HUES64 (cell line): Measurements from ENCODE around the gene ADAMTS9.

Experiments used
- H3K27ac ChIP-seq: 2 replicates; pipeline ENCODE4 v1.7.0; 2013; ENCODE audit warnings: low read depth, low read length, inconsistent platforms
- H3K27me3 ChIP-seq: 2 replicates; pipeline ENCODE4 v1.6.1; 2013; ENCODE audit warnings: mild to moderate bottlenecking, low read length; ENCODE audit not compliant: insufficient read depth
- H3K36me3 ChIP-seq: 2 replicates; pipeline ENCODE4 v1.6.1; 2013; ENCODE audit warnings: mild to moderate bottlenecking, low read length; ENCODE audit not compliant: insufficient read depth
- H3K4me1 ChIP-seq: 2 replicates; pipeline ENCODE4 v1.6.1; 2013; ENCODE audit warnings: mild to moderate bottlenecking, low read length, moderate library complexity; ENCODE audit not compliant: insufficient read depth
- H3K4me3 ChIP-seq: 2 replicates; pipeline ENCODE4 v1.5.1; 2013; ENCODE audit warnings: mild to moderate bottlenecking, low read length, moderate library complexity
- H3K9ac ChIP-seq: 2 replicates; pipeline ENCODE4 v1.6.1; 2013; ENCODE audit warnings: mild to moderate bottlenecking, low read depth, low read length
- H3K9me3 ChIP-seq: 2 replicates; pipeline ENCODE4 v1.6.1; 2013; ENCODE audit warnings: low read depth, low read length; ENCODE audit not compliant: insufficient read depth
- WGBS: fragments of 150-250, 120-280 bp; methylation state at CpG from one replicate; pipeline ENCODE4 v1.1.7; 2013; ENCODE audit warnings: missing lambda C conversion rate; 5-methylcytosine and 5-hydroxymethylcytosine counted together

The ADAMTS9 gene

GRCh38 chr3:64506255-64506654, 181.5 kb downstream of the ADAMTS9 start:
- H3K9me3 ChIP-seq, result no peaks in the 10 kb centered on the region
- no peaks in the 10 kb centered on the region for H3K36me3 ChIP-seq
- H3K9ac ChIP-seq, result no peak overlapping the region
- peaks cover 20% of the 10 kb centered on the region for H3K4me1 ChIP-seq
- no peak overlapping the region for H3K27ac ChIP-seq
- 92% methylated on average over 8 of the region's 8 CpGs for WGBS
- no peak overlapping the region for H3K4me3 ChIP-seq
- no peaks in the 10 kb centered on the region for H3K27me3 ChIP-seq

- no peaks in the 10 kb centered on the region for H3K9me3 ChIP-seq
- no peak overlapping the region for H3K9ac ChIP-seq
- peaks cover 20% of the 10 kb centered on the region for H3K4me1 ChIP-seq
- WGBS, result 82% methylated on average over 7 of the region's 7 CpGs
- H3K27ac ChIP-seq, result no peak overlapping the region
- no peaks in the 10 kb centered on the region for H3K27me3 ChIP-seq
- no peaks in the 10 kb centered on the region for H3K36me3 ChIP-seq
- H3K4me3 ChIP-seq, result no peak overlapping the region
These were observed 182.4 kb downstream of the ADAMTS9 start for GRCh38 chr3:64505419-64505818.

GRCh38 chr3:64502284-64502683, 185.5 kb downstream of the ADAMTS9 start:
- Histone ChIP-seq H3K27ac (no peak overlapping the region), H3K9me3 (no peaks in the 10 kb centered on the region), H3K4me1 (peaks cover 20% of the 10 kb centered on the region), H3K9ac (no peak overlapping the region), H3K4me3 (no peak overlapping the region), H3K27me3 (no peaks in the 10 kb centered on the region), H3K36me3 (no peaks in the 10 kb centered on the region)
- 94% methylated on average over 1 of the region's 1 CpG for WGBS

GRCh38 chr3:64501298-64501906, 186.4 kb downstream of the ADAMTS9 start:
- Histone ChIP-seq H3K4me1 (peaks cover 18% of the 10 kb centered on the region), H3K27ac (no peak overlapping the region), H3K9ac (no peak overlapping the region), H3K36me3 (no peaks in the 10 kb centered on the region), H3K27me3 (no peaks in the 10 kb centered on the region), H3K9me3 (no peaks in the 10 kb centered on the region), H3K4me3 (no peak overlapping the region)
- 75% methylated on average over 8 of the region's 8 CpGs for WGBS

- Histone ChIP-seq H3K9ac (no peak overlapping the region), H3K36me3 (no peaks in the 10 kb centered on the region), H3K4me1 (peaks cover 7% of the 10 kb centered on the region; the same call in 1 of the 2 replicates), H3K9me3 (no peaks in the 10 kb centered on the region), H3K27ac (no peak overlapping the region), H3K27me3 (no peaks in the 10 kb centered on the region), H3K4me3 (no peak overlapping the region)
- 96% methylated on average over 5 of the region's 5 CpGs for WGBS
These were observed 190.9 kb downstream of the ADAMTS9 start for GRCh38 chr3:64496786-64497490.

- no peak overlapping the region for H3K27ac ChIP-seq
- H3K9me3 ChIP-seq, result no peaks in the 10 kb centered on the region
- WGBS, result 94% methylated on average over 2 of the region's 2 CpGs
- H3K4me3 ChIP-seq, result no peak overlapping the region
- H3K4me1 ChIP-seq, result peaks cover 10% of the 10 kb centered on the region
- no peak overlapping the region for H3K9ac ChIP-seq
- H3K27me3 ChIP-seq, result no peaks in the 10 kb centered on the region
- H3K36me3 ChIP-seq, result no peaks in the 10 kb centered on the region
These were observed 191.9 kb downstream of the ADAMTS9 start for GRCh38 chr3:64495781-64496334.

GRCh38 chr3:64495121-64495780, 192.5 kb downstream of the ADAMTS9 start:
- Histone ChIP-seq H3K27me3 (peaks cover 2% of the 10 kb centered on the region), H3K36me3 (no peaks in the 10 kb centered on the region), H3K4me3 (no peak overlapping the region), H3K9me3 (no peaks in the 10 kb centered on the region), H3K4me1 (peaks cover 13% of the 10 kb centered on the region), H3K9ac (no peak overlapping the region), H3K27ac (no peak overlapping the region)
- 93% methylated on average over 3 of the region's 4 CpGs for WGBS

GRCh38 chr3:64494526-64494925, 193.3 kb downstream of the ADAMTS9 start:
- 92% methylated on average over 2 of the region's 2 CpGs for WGBS
- no peaks in the 10 kb centered on the region for H3K9me3 ChIP-seq
- H3K4me3 ChIP-seq, result no peak overlapping the region
- H3K27ac ChIP-seq, result no peak overlapping the region
- H3K36me3 ChIP-seq, result no peaks in the 10 kb centered on the region
- no peak overlapping the region for H3K9ac ChIP-seq
- peaks cover 9% of the 10 kb centered on the region for H3K27me3 ChIP-seq
- H3K4me1 ChIP-seq, result peaks cover 21% of the 10 kb centered on the region

GRCh38 chr3:64493149-64493548, 194.7 kb downstream of the ADAMTS9 start:
- Histone ChIP-seq H3K27ac (no peak overlapping the region), H3K36me3 (no peaks in the 10 kb centered on the region), H3K27me3 (peaks cover 9% of the 10 kb centered on the region), H3K9me3 (no peaks in the 10 kb centered on the region), H3K9ac (no peak overlapping the region), H3K4me1 (peaks cover 25% of the 10 kb centered on the region), H3K4me3 (no peak overlapping the region)
- 91% methylated on average over 1 of the region's 2 CpGs for WGBS

- Histone ChIP-seq H3K4me1 (peaks cover 25% of the 10 kb centered on the region), H3K27me3 (peaks cover 9% of the 10 kb centered on the region), H3K4me3 (no peak overlapping the region), H3K36me3 (no peaks in the 10 kb centered on the region), H3K9ac (no peak overlapping the region), H3K27ac (no peak overlapping the region), H3K9me3 (no peaks in the 10 kb centered on the region)
- 89% methylated on average over 3 of the region's 3 CpGs for WGBS
These were observed 196.0 kb downstream of the ADAMTS9 start for GRCh38 chr3:64491843-64492242.

- Histone ChIP-seq H3K27ac (no peak overlapping the region), H3K9ac (no peak overlapping the region), H3K4me1 (peaks cover 25% of the 10 kb centered on the region), H3K27me3 (peaks cover 9% of the 10 kb centered on the region), H3K36me3 (no peaks in the 10 kb centered on the region), H3K9me3 (no peaks in the 10 kb centered on the region), H3K4me3 (no peak overlapping the region)
- 92% methylated on average over 6 of the region's 6 CpGs for WGBS
These were observed 197.5 kb downstream of the ADAMTS9 start for GRCh38 chr3:64490180-64490724.
